NCI-H774 (cell line): Measurements from ENCODE around the gene CNNM3.
"Not testable (repeated sequence)": the region's sequence is repeated elsewhere in the genome, so short reads cannot be mapped to it uniquely, and the experiment has no call there.

Experiments used
- DNase-seq: peaks from one replicate; lab custom pipeline; 2025; lab: John Stamatoyannopoulos, UW

Gene CNNM3

GRCh38 chr2:96839875-96840850 is 24.1 kb downstream of the CNNM3 start:
- DNase-seq: no peak

- DNase-seq: no peak
Measured at GRCh38 chr2:96841701-96842495, 25.8 kb downstream of the CNNM3 start.

DNA sequence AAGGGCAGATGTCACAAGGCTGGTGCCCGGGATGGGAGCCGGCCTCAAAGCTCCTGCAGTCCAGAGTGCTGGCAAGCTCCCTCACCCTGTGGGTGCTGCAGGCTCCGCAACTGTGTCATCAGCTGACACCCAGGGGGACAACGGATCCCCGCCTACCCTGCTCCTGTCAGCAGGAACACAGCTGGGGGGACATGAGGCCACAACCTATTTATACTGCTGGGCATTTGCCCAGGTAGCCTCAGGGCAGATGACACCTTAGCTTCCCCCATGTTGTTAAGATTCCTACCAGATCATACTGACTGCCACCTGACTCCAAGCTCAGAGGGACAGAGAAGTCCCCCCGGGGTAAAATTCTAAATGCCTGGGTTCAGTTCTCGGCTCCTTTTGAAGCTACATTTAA is 26.5 kb downstream of the CNNM3 start:
- DNase-seq: no peak

DNA sequence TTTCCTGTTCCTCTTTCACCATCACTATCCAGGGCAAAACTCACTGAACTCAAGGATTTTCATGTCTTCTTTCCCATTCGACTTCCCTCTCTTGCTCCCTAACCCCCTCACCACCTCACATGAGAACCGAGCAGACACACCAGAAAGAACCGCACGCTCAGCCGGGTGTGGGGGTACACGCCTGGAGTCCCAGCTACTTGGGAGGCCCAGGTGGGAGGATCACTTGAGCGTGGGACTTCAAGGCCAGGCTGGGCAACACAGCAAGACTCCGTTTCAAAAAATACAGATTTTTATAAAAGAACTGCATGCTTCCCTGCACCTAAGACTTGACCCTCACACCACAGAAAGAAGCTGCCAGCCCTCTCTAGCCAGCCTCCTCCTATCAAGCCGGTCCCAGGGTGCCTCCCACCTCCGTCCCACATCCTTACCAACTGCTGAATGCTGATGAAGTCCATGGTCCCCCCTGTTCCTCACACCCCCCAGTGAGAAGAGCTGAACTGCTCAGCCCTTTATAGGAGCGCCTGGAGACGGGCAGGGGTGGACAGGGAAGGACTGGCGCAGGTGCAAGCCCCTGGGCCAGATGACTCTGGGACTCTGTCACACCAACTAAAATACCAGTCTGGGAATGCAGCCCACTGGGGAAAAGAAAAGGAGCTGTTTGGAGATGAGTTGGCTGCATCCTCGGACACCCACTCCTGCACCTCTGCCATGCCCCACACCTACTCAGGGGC is 27.6 kb downstream of the CNNM3 start, which contains the start of gene ANKRD23:
Gene ANKRD23 (minus strand): TSS at position 484 of the 731 bp plus-strand sequence. CDS start 29 bp downstream, at position 455.
- DNase-seq: no peak

GRCh38 chr2:96844405-96844808 is 28.3 kb downstream of the CNNM3 start:
- no peak for DNase-seq

- DNase-seq: no peak
Measured at GRCh38 chr2:96846825-96847224, 30.8 kb downstream of the CNNM3 start.

DNA sequence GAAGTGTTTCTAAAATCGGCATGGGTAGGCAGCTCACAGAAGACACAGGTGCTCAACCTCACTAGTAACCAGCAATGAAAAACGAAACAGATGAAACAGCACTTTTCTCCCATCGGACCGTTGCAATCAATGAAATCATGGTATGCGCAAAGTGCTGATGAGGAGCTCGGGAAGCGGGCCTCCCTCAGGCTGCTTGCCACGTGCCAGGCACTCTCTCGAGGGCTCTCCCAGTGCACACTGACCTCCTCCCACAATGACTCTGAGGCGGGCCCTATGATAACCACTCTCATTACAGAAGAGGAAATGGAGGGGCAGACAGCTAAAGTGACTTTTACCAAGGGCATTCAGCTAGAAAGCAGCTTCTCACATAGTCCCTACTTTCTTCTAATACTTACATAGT is 31.5 kb downstream of the CNNM3 start:
- DNase-seq: no peak

DNA sequence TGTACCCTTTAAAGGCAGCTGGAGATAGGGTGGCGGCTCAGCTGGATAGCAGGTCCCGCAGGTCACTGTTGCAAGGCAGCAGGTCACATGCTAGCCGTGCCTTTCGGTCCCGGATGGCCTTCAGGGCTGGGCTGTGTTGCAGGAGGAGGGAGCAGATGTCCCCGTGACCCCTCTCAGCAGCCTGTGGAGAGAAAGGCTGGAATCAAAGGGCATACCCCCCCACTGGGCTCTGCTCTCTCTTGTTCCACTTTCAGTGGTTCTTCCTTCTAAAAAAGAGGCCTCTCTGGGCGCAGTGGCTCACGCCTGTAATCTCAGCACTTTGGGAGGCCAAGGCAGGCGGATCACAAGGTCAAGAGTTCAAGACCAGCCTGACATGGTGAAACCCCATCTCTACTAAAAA is 32.2 kb downstream of the CNNM3 start:
- DNase-seq: no peak

DNA sequence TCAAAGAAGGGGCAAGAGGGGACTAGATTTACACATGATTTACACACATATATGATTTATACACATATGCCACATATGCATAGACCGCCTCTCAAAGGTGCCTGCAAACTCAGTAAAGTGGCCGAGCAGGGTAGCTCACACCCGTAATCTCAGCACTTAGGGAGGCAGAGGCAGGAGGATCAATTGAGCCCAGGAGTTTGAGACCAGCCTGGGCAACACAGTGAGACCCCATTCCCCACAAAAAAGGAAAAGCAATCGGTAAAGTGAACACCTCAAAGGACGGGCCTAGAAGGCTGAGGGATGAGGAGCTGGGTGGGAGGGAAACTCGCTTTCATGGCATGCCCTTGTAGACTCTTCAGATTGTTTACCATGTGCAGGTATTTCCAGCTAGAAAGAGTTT is 36.6 kb downstream of the CNNM3 start:
- no peak for DNase-seq

GRCh38 chr2:96853321-96853720 is 37.3 kb downstream of the CNNM3 start:
- no peak for DNase-seq

- DNase-seq: no peak
Measured at GRCh38 chr2:96856776-96857666, 41.0 kb downstream of the CNNM3 start.

GRCh38 chr2:96857667-96858372 is 41.8 kb downstream of the CNNM3 start, which contains the start of gene ANKRD39:
ANKRD39 (minus strand) TSS chr2:96858016; CDS start chr2:96857987, 29 bp downstream.
- DNase-seq: peak; percentile 97

- DNase-seq: no peak
Measured at GRCh38 chr2:96859099-96859649, 43.1 kb downstream of the CNNM3 start.

DNA sequence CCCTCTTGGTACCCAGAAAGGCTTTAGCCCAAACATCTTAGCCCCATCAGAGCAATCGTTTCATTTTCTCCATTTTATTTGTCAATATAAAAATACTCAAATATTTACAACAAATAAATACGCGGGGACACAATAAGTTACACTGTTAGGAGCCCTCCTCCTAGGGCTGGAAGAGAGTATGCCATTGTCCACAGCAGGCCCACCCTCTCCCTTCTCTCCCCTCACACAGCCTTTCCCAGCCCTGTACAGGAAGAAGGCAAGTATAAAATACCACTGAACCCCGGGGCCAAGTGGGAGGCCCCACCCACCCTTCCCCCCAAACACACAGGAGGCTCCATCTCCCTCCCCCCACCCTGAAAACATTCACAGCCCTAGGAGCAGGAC is 43.6 kb downstream of the CNNM3 start:
- DNase-seq: no peak

GRCh38 chr2:96860065-96861029 is 44.3 kb downstream of the CNNM3 start:
- DNase-seq: no peak

DNA sequence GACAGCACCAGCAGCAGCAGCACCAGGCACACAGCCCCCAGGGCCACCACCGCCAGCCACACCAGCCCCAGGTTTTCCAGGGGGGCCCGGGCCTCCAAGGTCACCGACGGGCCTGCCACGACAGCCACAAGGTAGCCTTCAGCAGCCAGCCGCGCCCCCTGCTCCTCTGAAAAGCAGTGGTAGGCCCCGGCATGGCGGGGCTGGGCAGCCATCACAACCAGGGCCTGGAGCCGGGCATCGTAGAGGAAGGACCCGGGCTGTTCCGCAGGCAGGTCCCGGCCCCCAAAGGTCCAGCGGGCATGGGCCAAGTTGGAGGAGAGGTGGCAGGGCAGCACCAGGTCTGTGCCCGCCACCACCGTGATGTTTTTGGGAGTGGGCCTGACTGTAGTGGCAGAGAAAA is 45.0 kb downstream of the CNNM3 start:
- no peak for DNase-seq

DNA sequence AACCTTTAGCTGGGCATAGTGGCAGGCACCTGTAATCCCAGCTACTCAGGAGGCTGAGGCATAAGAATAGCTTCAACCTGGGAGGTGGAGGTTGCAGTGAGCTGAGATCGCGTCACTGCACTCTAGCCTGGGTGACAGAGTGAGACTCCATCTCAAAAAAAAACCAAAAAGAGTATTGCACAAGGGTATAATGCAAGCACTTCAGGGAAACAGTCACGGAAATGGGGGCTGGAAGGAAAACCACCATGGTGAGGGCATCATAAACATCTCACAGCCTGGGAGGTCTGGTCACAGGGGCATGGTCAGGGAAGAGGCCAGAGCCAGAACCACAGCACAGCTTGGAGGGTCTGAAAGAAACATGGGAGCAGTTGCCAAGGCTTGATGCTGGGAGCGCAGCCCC is 47.0 kb downstream of the CNNM3 start:
- not testable (repeated sequence) for DNase-seq

GRCh38 chr2:96863575-96864342 is 47.7 kb downstream of the CNNM3 start:
- no peak for DNase-seq
